Caco-2 (cell line): ENCODE data around the gene SLC1A6. TPM values are rescaled to one million over a fixed set of nuclear protein-coding genes. Genes with fewer than 3 reads are reported as not detected.

Experiments used
- Bru-seq: library from RNA; stranded (reverse); fragments of 400-500 nt; gene quantifications from one replicate; lab custom pipeline; 2021; lab: Mats Ljungman, UMichigan
- BruChase-seq, 2 experiments: library from RNA; stranded (reverse); fragments of 400-500 nt; gene quantifications; one replicate each; lab custom pipeline; 2021; lab: Mats Ljungman, UMichigan
- BruUV-seq: library from RNA; stranded (reverse); fragments of 400-500 nt; replicated peaks from 2 replicates; lab custom pipeline; 2021; lab: Mats Ljungman, UMichigan
- CTCF ChIA-PET: fragments of 300-600 bp; sonication (Branson Sonifier 250); formaldehyde crosslinking; loops from one replicate; lab custom pipeline; 2022; ENCODE audit warnings: antibody characterized with exemption; lab: Charles Lee
- POLR2A ChIA-PET: fragments of 300-600 bp; sonication (Branson Sonifier 250); formaldehyde crosslinking; loops from one replicate; lab custom pipeline; 2022; ENCODE audit warnings: antibody characterized with exemption; lab: Charles Lee
- DNase-seq, 2 experiments: peaks; one replicate each; pipeline versions ENCODE4 v3.0.0 to v3.0.0-alpha.2; 2020 to 2022
- H3K27me3 ChIP-seq: replicated peaks from 2 replicates; pipeline ENCODE4 v1.6.0; 2011; ENCODE audit warnings: low read length; ENCODE audit not compliant: control insufficient read depth, insufficient read depth
- H3K36me3 ChIP-seq: 2 replicates; pipeline ENCODE4 v1.5.1; 2011; ENCODE audit warnings: low read length; ENCODE audit not compliant: control insufficient read depth, insufficient read depth
- H3K4me1 ChIP-seq: fragments of 250-450 bp; sonication (Bioruptor Pico); 2 replicates; pipeline ENCODE4 v1.5.1; 2020; ENCODE audit warnings: mild to moderate bottlenecking
- H3K4me3 ChIP-seq: 2 replicates; pipeline ENCODE4 v1.5.1; 2011; ENCODE audit warnings: low read depth, mild to moderate bottlenecking, control low read depth, low read length
- H3K9me3 ChIP-seq: fragments of 250-450 bp; sonication (Bioruptor Pico); 2 replicates; pipeline ENCODE4 v1.5.1; 2020; ENCODE audit warnings: mild to moderate bottlenecking, moderate library complexity
- H3K27ac Mint-ChIP-seq: one replicate; pipeline ENCODE4 v1.8.0; 2022; ENCODE audit warnings: mixed read lengths; ENCODE audit not compliant: unreplicated experiment
- H3K27me3 Mint-ChIP-seq: one replicate; pipeline ENCODE4 v1.8.0; 2022; ENCODE audit warnings: mixed read lengths; ENCODE audit not compliant: insufficient read depth, unreplicated experiment
- H3K36me3 Mint-ChIP-seq: one replicate; pipeline ENCODE4 v1.8.0; 2022; ENCODE audit warnings: mild to moderate bottlenecking, mixed read lengths; ENCODE audit not compliant: insufficient read depth, unreplicated experiment
- H3K4me1 Mint-ChIP-seq: one replicate; pipeline ENCODE4 v1.8.0; 2022; ENCODE audit warnings: low read depth, mixed read lengths; ENCODE audit not compliant: unreplicated experiment
- H3K4me3 Mint-ChIP-seq: one replicate; pipeline ENCODE4 v1.8.0; 2022; ENCODE audit warnings: mild to moderate bottlenecking, moderate library complexity, mixed read lengths; ENCODE audit not compliant: unreplicated experiment
- H3K9me3 Mint-ChIP-seq: one replicate; pipeline ENCODE4 v1.8.0; 2022; ENCODE audit warnings: mixed read lengths; ENCODE audit not compliant: unreplicated experiment
- CTCF ChIP-seq, 2 experiments: fragments of 200-600 bp in 1 of 2; IDR thresholded peaks; 1 replicate in 1 of 2; 2 replicates in 1 of 2; pipeline versions ENCODE4 v1.5.1 to v1.8.0; 2011 to 2022; ENCODE audit warnings: antibody characterized with exemption in 1 of 2, control low read depth in 1 of 2, inconsistent platforms in 1 of 2, low read depth in 1 of 2, low read length in 1 of 2, mild to moderate bottlenecking in 1 of 2, moderate library complexity in 1 of 2; ENCODE audit not compliant: insufficient read depth in 1 of 2, severe bottlenecking in 1 of 2, unreplicated experiment in 1 of 2
- intact Hi-C: fragments of 100-400 bp; cut with micrococcal nuclease; formaldehyde crosslinking; loops from one replicate; pipeline ENCODE4 v1.10.0; 2022; ENCODE audit not compliant: unreplicated experiment
- long read RNA-seq: library from polyadenylated mRNA; stranded (forward); transcript quantifications from one replicate; pipeline ENCODE4 v2.0.0, GENCODE V29; 2022
- total RNA-seq: library from RNA; stranded (reverse); gene quantifications from 2 replicates; pipeline ENCODE4 v1.2.3, GENCODE V29; 2022

Gene SLC1A6
- total RNA-seq (not detected in 2 replicates), Bru-seq, nascent RNA (not detected), BruChase-seq, experiment 1, labeled RNA remaining after a 2-hour chase (percentile 1 among the genes with signal in this experiment), BruChase-seq, experiment 2, labeled RNA remaining after a 6-hour chase (not detected)
- long read RNA-seq: 0 reads

DNA sequence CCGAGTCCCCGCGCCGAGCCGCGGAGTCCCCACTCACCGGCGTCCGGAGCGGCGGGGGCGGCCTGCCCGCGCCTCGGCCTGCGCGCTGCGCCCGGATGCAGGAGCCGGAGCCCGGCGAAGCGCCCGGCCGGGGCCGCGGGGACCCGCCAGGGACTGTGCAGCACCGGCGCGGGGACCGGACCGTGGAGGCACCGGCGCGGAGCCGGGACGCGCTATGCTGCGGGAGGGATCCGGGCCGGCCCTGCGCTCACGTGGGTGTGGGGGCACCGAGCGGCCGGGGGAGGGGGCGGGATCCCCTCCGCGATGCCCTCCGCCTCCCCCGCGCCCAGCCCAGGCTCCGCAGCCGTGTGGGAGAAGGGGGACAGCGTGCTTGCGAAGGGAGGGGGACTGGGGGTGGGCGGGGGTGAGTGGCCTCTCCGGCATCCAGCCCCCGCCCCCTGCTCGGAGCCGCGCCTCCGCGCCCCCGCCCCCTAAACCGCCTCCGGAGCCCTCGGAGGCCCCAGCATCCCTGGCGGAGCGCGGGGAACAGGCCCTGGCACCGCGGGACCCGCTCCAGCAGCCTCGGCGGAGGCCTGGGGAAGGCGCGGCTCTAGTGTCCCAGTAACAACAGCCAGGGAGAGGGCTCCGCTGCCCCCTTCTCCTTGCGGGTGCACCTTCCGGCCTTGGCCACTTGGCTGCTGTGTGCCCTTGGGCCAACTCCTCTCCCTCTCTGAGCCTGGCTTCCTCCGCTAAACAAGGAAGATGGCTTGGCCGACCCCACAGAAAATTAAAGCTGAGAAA lies at the start of gene SLC1A6:
Gene SLC1A6 (minus strand): TSS at position 389 of the 780 bp plus-strand sequence. CDS start 6,954 bp downstream, outside the sequence.
- Histone ChIP-seq H3K4me3 (no peak within 1 kb of the TSS), H3K9me3 (no peaks in the 10 kb centered on the region), H3K4me1 (no peaks in the 10 kb centered on the region), H3K27me3 (no peaks in the 10 kb centered on the region), H3K36me3 (no peaks in the 10 kb centered on the region)
- ChIA-PET CTCF (no interaction called here), POLR2A (no interaction called here)
- H3K36me3 Mint-ChIP-seq: no peaks in the 10 kb centered on the region
- intact Hi-C loops: no loop called here
- H3K9me3 Mint-ChIP-seq: no peaks in the 10 kb centered on the region
- no peaks in the 10 kb centered on the region for H3K4me1 Mint-ChIP-seq
- no peak for TF ChIP-seq CTCF (IDR thresholded peaks at IDR 0.05; ENCODE audit: insufficient read depth in 1 of 2, low read depth in 1 of 2, low read length in 1 of 2, severe bottlenecking in 1 of 2, unreplicated experiment in 1 of 2)
- DNase-seq: no peak
- BruUV-seq: no TSS peak
- H3K27ac Mint-ChIP-seq: no peak within 1 kb of the TSS
- peaks cover 16% of the 10 kb centered on the region for H3K27me3 Mint-ChIP-seq
- H3K4me3 Mint-ChIP-seq: no peak within 1 kb of the TSS

DNA sequence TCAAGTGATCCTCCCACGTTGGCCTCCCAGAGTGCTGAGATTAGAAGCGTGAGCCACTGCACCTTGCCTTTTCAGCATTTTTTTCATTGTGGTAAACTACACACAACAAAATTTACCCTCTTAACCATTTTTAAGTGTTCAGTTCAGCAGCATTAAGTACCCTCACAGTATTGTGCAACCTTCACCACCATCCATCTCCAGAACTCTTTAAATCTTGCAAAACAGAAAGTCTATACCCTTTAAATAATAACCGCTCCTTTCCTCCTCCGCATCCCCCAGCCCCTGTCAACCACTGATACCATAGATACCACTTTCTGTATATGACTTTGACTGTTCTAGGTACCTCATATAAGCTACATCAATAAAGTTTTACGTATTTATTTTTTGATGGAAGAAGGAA lies 48.8 kb upstream of the SLC1A6 start:
- Mint-ChIP-seq H3K9me3 (no peaks in the 10 kb centered on the region), H3K36me3 (no peaks in the 10 kb centered on the region), H3K4me3 (no peak overlapping the region), H3K27me3 (peaks cover 4% of the 10 kb centered on the region), H3K27ac (no peak overlapping the region), H3K4me1 (no peaks in the 10 kb centered on the region)
- no peak for TF ChIP-seq CTCF (IDR thresholded peaks at IDR 0.05; ENCODE audit: insufficient read depth in 1 of 2, low read depth in 1 of 2, low read length in 1 of 2, severe bottlenecking in 1 of 2, unreplicated experiment in 1 of 2)
- BruUV-seq: no TSS peak
- ChIA-PET CTCF (no interaction called here), POLR2A (no interaction called here)
- Histone ChIP-seq H3K4me1 (no peaks in the 10 kb centered on the region), H3K4me3 (no peak overlapping the region), H3K9me3 (no peaks in the 10 kb centered on the region), H3K36me3 (no peaks in the 10 kb centered on the region), H3K27me3 (peaks cover 3% of the 10 kb centered on the region)
- no peak for DNase-seq
- intact Hi-C loops: no loop called here

GRCh38 chr19:15025217-15025616 lies 45.6 kb upstream of the SLC1A6 start:
- Mint-ChIP-seq H3K27me3 (peaks cover 8% of the 10 kb centered on the region), H3K36me3 (no peaks in the 10 kb centered on the region), H3K27ac (no peak overlapping the region), H3K4me1 (no peaks in the 10 kb centered on the region), H3K9me3 (no peaks in the 10 kb centered on the region), H3K4me3 (no peak overlapping the region)
- H3K9me3 ChIP-seq: no peaks in the 10 kb centered on the region
- no peaks in the 10 kb centered on the region for H3K36me3 ChIP-seq
- ChIA-PET POLR2A (no interaction called here), CTCF (interaction anchor here (0.7 kb wide), 2 partner anchors 38 to 1124 kb away, joined by 3 to 12 read pairs; no protein-coding TSS in a partner anchor)
- no peak overlapping the region for H3K4me3 ChIP-seq
- peak in 1 of 2 experiments; percentile 23 for DNase-seq
- peaks cover 3% of the 10 kb centered on the region for H3K27me3 ChIP-seq
- no peaks in the 10 kb centered on the region for H3K4me1 ChIP-seq
- intact Hi-C loops: no loop called here
- TF ChIP-seq CTCF (IDR thresholded peaks at IDR 0.05; ENCODE audit: insufficient read depth in 1 of 2, low read depth in 1 of 2, low read length in 1 of 2, severe bottlenecking in 1 of 2, unreplicated experiment in 1 of 2): peak in 1 of 2 experiments; percentile 16
- no TSS peak for BruUV-seq
